ENCODE data around the gene CDHR2.

- TF ChIP-seq CTCF (IDR thresholded peaks at IDR 0.05 in 2 of 3, conservative IDR thresholded peaks at IDR 0.05 in 1 of 3; ENCODE audit: borderline replicate concordance in 1 of 3, insufficient read depth in 1 of 3, low read depth in 2 of 3, low read length in 2 of 3) (no peak), POLR2A (IDR thresholded peaks at IDR 0.05; ENCODE audit: borderline replicate concordance, extremely low read depth, insufficient read depth, insufficient read length) (no peak), POLR2AphosphoS5 (IDR thresholded peaks at IDR 0.05; ENCODE audit: low read depth, low read length) (no peak), EZH2phosphoT487 (IDR thresholded peaks at IDR 0.05; ENCODE audit: borderline replicate concordance) (no peak), CEBPB (IDR thresholded peaks at IDR 0.05; ENCODE audit: low read depth) (no peak), REST (IDR thresholded peaks at IDR 0.05; ENCODE audit: low read depth) (no peak), JUND (IDR thresholded peaks at IDR 0.05) (no peak), ATF3 (IDR thresholded peaks at IDR 0.05) (no peak), TCF7L2 (IDR thresholded peaks at IDR 0.05; ENCODE audit: borderline replicate concordance, extremely low read depth, insufficient read depth, insufficient read length) (no peak), SRF (IDR thresholded peaks at IDR 0.05; ENCODE audit: low read depth) (no peak), EZH2 (IDR thresholded peaks at IDR 0.05) (no peak), SIN3A (IDR thresholded peaks at IDR 0.05; ENCODE audit: low read depth) (no peak), ZFX (IDR thresholded peaks at IDR 0.05) (no peak)
Observed at GRCh38 chr5:176589039-176589769, 40.1 kb downstream of the CDHR2 start.

Measured in HCT116 (cell line).